ENCODE results near the gene PRKCA.

Gene PRKCA

DNA sequence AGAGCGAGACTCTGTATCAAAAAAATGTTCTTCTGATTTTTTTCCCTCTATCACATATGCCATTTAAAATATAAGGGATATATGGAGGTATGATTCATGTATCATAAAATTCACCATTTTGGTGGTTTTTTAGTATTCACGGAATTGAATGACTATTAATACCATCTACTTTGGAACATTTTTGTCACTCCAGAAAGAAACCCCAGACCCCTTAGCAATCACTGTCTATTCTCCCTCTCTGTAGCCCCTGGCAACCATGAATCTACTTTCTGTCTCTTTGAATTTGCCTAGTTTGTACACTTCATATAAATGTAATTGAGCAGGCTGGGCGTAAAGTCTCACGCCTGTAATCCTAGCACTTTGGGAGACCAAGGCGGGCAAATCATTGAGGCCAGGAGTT lies 75.9 kb downstream of the PRKCA start:
- POLR2A ChIA-PET: no interaction called here

DNA sequence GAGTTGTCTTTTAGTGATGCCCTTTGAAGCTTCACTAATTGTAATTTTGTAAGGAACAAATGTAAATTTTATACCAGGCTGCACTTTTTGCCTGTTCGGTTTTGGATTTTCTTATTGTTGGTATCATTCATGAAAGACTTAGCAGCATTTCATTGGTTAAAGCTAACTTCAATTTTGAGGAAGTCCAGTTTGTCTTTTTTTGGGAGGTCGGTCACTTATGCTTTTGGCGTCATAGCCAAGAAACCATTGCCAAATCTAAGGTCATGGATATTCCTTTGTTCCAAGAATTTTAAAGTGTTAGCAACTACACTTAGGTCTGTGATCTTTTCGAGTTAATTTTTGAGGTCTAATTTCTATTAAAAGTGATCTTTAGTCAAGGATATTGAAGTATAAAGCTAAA lies 77.1 kb downstream of the PRKCA start:
- POLR2A ChIA-PET: no interaction called here
- no peak for DNase-seq (ENCODE audit: low read depth, low spot score)
- TF ChIP-seq, protein P1, sequence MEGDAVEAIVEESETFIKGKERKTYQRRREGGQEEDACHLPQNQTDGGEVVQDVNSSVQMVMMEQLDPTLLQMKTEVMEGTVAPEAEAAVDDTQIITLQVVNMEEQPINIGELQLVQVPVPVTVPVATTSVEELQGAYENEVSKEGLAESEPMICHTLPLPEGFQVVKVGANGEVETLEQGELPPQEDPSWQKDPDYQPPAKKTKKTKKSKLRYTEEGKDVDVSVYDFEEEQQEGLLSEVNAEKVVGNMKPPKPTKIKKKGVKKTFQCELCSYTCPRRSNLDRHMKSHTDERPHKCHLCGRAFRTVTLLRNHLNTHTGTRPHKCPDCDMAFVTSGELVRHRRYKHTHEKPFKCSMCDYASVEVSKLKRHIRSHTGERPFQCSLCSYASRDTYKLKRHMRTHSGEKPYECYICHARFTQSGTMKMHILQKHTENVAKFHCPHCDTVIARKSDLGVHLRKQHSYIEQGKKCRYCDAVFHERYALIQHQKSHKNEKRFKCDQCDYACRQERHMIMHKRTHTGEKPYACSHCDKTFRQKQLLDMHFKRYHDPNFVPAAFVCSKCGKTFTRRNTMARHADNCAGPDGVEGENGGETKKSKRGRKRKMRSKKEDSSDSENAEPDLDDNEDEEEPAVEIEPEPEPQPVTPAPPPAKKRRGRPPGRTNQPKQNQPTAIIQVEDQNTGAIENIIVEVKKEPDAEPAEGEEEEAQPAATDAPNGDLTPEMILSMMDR (IDR thresholded peaks at IDR 0.05; ENCODE audit: insufficient read depth, low read length, missing control alignments): no peak
- H3K4me3 ChIP-seq (ENCODE audit: low read depth, low read length): no peak overlapping the region
- CTCF ChIA-PET: no interaction called here

More for the DNA sequence above, 75.9 kb downstream of the PRKCA start:
- TF ChIP-seq, protein P1 (IDR thresholded peaks at IDR 0.05; ENCODE audit: insufficient read depth, low read length, missing control alignments): no peak
- no peak for DNase-seq (ENCODE audit: low read depth, low spot score)
- CTCF ChIA-PET: no interaction called here
- H3K4me3 ChIP-seq (ENCODE audit: low read depth, low read length): no peak overlapping the region

DNA sequence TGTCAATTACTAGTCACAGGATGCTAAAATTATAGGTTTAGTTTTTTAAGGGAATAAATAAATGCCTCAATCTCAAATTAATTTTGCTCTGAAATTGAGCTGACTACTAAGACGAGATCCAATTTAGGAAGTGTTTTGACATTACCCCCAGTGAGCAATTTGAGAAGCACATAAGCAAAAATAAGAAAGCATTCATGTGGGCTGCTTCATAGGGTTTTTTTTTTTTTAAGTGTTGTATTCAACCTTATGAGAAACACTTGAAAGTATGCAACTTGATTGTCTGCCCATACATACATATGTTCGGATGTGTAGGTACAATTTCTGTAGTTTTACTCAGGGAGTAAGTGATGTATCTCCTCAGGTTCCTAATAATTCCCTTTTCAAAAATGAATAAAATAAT lies 77.6 kb downstream of the PRKCA start:
- no peak overlapping the region for H3K4me3 ChIP-seq (ENCODE audit: low read depth, low read length)
- CTCF ChIA-PET: no interaction called here
- POLR2A ChIA-PET: no interaction called here
- TF ChIP-seq, protein P1 (IDR thresholded peaks at IDR 0.05; ENCODE audit: insufficient read depth, low read length, missing control alignments): no peak
- DNase-seq (ENCODE audit: low read depth, low spot score): no peak

DNA sequence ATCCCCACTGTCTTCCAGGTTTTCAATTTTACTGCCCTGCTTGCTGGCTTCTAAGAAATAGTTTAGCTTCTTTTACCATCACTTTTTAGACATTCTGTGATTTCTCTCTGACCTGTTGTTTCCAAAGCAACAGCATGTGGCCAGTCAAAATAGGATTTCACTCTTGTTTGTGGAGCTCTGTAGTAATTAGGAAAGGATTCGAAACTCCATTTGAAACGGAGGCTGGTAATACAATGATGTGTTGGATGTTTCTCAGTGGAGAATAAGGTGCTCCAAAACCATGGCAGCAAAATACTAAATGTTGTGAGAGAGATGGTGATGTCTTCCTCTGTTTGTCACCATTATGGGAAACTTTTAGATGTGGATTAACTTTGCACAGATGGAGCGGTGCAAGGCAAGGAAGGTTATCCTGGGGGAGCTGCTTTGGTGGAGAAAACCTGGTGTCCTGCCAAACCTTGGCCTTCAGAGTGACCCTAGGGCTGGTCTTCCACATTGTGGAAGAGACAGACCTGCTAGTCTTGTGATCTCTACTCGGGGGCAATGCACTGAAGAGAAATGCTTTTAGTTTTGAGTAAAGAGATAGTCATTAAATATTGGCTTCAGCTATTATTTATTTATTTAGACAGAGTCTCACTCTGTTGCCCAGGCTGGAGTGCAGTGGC lies 79.4 kb downstream of the PRKCA start:
- H3K4me3 ChIP-seq (ENCODE audit: low read depth, low read length): no peak overlapping the region
- no peak for DNase-seq (ENCODE audit: low read depth, low spot score)
- TF ChIP-seq, protein P1 (IDR thresholded peaks at IDR 0.05; ENCODE audit: insufficient read depth, low read length, missing control alignments): no peak
- CTCF ChIA-PET: interaction anchor here (0.7 to 0.9 kb wide), 2 partner anchors 9 to 200 kb away, joined by 4 read pairs; no protein-coding TSS in a partner anchor
- POLR2A ChIA-PET: no interaction called here

DNA sequence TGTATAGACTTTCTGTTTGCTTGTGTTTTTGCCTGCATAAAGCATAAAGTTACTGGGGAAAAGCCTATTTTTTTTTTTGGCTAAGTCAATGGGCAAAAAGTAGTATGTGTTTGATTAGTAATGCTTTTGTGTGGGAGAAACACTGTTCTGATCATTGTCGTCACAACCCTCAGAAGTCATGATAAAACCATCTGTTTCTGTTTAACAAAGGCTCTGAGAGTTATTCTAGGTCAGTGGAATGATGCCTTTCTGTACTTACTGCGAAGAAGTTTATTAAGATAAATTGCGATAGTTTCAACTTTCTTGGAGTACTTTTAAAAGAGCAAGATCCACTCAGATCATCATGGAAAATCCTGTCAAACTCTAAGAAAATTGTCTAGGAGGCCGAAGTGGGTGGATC lies 80.9 kb downstream of the PRKCA start:
- POLR2A ChIA-PET: no interaction called here
- DNase-seq (ENCODE audit: low read depth, low spot score): peak; percentile 88
- CTCF ChIA-PET: no interaction called here
- no peak overlapping the region for H3K4me3 ChIP-seq (ENCODE audit: low read depth, low read length)
- TF ChIP-seq, protein P1 (IDR thresholded peaks at IDR 0.05; ENCODE audit: insufficient read depth, low read length, missing control alignments): no peak

DNA sequence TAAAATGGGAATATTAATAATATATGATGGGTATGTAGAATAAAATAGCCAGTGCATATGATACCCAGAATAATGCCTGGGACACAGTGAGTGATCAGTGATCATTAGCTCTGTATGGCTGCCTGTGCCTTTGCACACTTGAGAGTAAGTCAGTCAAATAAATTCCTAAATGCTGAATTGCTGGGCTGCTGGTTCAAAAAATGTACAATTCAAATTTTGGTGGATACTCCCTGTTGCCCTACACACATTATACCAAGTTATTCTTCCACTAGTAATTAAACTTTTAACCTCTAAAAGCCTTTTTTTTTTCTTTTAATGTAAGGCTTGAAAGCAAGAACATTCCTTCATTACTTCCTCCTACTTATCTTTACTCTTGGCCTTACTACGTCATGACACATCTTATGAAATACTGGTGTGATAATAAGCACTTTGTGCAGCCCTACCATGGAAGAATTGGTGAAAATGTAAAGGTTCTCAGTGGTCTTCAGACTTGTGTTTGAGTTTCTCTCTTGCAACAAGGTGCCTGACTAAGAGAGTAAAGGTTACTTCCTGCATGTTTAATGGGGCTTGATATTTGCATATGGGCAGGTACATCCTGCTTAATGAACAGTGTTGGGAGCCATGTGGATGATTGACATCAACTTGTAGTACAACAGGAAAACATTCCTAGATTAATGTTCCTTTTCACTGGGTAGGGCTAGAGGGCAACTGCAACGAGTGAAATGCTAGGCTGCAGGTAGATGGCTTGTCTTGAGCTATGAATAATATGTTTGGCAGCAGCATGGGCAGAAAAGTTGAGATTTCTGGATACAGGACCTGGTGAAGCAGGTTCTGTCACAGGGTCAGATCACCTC lies 84.3 kb downstream of the PRKCA start:
- TF ChIP-seq, protein P1 (IDR thresholded peaks at IDR 0.05; ENCODE audit: insufficient read depth, low read length, missing control alignments): no peak
- ChIA-PET POLR2A (no interaction called here), CTCF (interaction anchor here (1.6 kb wide), 1 partner anchor 17 kb away, joined by 3 read pairs; no protein-coding TSS in a partner anchor)
- H3K4me3 ChIP-seq (ENCODE audit: low read depth, low read length): no peak overlapping the region
- DNase-seq (ENCODE audit: low read depth, low spot score): no peak
